C4-2B (cell line): ENCODE data around the gene EPB41L4B.

ENCODE experiments used
- ZFX ChIP-seq: fragments of 450-650 bp; IDR thresholded peaks from 2 replicates; pipeline ENCODE4 v1.6.1; 2017
- TF ChIP-seq, protein P1 (sequence below): fragments of 450-650 bp; conservative IDR thresholded peaks from 2 replicates; pipeline ENCODE4 v1.5.1; 2017; ENCODE audit warnings: mild to moderate bottlenecking

DNA sequence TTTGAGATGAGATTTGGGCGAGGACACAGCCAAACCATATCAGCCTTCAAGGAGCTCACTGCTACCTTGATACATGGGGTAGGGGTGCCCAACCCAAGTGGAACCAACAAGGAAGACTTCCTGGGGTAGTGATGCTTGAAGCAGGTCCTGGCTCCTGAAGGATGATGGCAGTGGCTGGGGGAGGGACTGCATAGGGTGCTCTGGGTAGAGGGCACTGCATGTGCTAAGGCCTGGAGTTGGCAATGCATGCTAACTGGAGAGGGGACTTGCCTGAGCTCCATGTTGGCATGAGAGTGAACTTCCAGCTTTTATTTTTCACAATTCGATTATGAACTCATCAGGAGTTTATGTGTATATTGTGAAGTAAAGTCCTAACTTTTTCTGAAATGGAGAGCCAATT, 95.2 kb downstream of the EPB41L4B start:
- TF ChIP-seq, protein P1, sequence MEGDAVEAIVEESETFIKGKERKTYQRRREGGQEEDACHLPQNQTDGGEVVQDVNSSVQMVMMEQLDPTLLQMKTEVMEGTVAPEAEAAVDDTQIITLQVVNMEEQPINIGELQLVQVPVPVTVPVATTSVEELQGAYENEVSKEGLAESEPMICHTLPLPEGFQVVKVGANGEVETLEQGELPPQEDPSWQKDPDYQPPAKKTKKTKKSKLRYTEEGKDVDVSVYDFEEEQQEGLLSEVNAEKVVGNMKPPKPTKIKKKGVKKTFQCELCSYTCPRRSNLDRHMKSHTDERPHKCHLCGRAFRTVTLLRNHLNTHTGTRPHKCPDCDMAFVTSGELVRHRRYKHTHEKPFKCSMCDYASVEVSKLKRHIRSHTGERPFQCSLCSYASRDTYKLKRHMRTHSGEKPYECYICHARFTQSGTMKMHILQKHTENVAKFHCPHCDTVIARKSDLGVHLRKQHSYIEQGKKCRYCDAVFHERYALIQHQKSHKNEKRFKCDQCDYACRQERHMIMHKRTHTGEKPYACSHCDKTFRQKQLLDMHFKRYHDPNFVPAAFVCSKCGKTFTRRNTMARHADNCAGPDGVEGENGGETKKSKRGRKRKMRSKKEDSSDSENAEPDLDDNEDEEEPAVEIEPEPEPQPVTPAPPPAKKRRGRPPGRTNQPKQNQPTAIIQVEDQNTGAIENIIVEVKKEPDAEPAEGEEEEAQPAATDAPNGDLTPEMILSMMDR, result no peak
- no peak for TF ChIP-seq ZFX
